HEK293 (cell line): ENCODE data around the gene KCNC2.

ENCODE experiments used
- ATF2 ChIP-seq: fragments of 450-650 bp; formaldehyde crosslinking; IDR thresholded peaks from 2 replicates; pipeline ENCODE4 v1.5.1; 2016; ENCODE audit warnings: missing biosample characterization, missing genetic modification characterization, low read depth
- KLF7 ChIP-seq: fragments of 450-650 bp; formaldehyde crosslinking; IDR thresholded peaks from 2 replicates; pipeline ENCODE4 v1.5.1; 2016; ENCODE audit warnings: missing biosample characterization, missing genetic modification characterization, borderline replicate concordance
- PBX3 ChIP-seq: sonication (generic); formaldehyde crosslinking; IDR thresholded peaks from 2 replicates; pipeline ENCODE4 v1.8.1; 2022; ENCODE audit warnings: mild to moderate bottlenecking, moderate library complexity, missing genetic modification reagents
- REST ChIP-seq: fragments of 450-650 bp; formaldehyde crosslinking; IDR thresholded peaks from 2 replicates; pipeline ENCODE4 v1.5.1; 2016; ENCODE audit warnings: missing biosample characterization, missing genetic modification characterization
- ZBTB21 ChIP-seq: fragments of 450-650 bp; formaldehyde crosslinking; IDR thresholded peaks from 2 replicates; pipeline ENCODE4 v1.5.1; 2017; ENCODE audit warnings: missing biosample characterization, missing genetic modification characterization
- ZBTB8A ChIP-seq: fragments of 450-650 bp; formaldehyde crosslinking; IDR thresholded peaks from 2 replicates; pipeline ENCODE4 v1.5.1; 2016; ENCODE audit warnings: missing biosample characterization, missing genetic modification characterization
- ZEB2 ChIP-seq: fragments of 450-650 bp; formaldehyde crosslinking; IDR thresholded peaks from 2 replicates; pipeline ENCODE4 v1.5.1; 2016; ENCODE audit warnings: missing biosample characterization, missing genetic modification characterization
- ZNF501 ChIP-seq: fragments of 450-650 bp; formaldehyde crosslinking; IDR thresholded peaks from 2 replicates; pipeline ENCODE4 v1.5.1; 2016; ENCODE audit warnings: missing biosample characterization, missing genetic modification characterization
- ZNF510 ChIP-seq: fragments of 450-650 bp; formaldehyde crosslinking; IDR thresholded peaks from 2 replicates; pipeline ENCODE4 v1.5.1; 2018; ENCODE audit warnings: mild to moderate bottlenecking, missing genetic modification characterization, missing biosample characterization; ENCODE audit not compliant: insufficient replicate concordance
- ZNF521 ChIP-seq: fragments of 450-650 bp; formaldehyde crosslinking; IDR thresholded peaks from 2 replicates; pipeline ENCODE4 v1.5.1; 2017; ENCODE audit warnings: missing biosample characterization, mild to moderate bottlenecking, missing genetic modification characterization
- TF ChIP-seq, protein P1 (sequence below): fragments of 450-650 bp; formaldehyde crosslinking; IDR thresholded peaks from 2 replicates; pipeline ENCODE4 v1.5.1; 2016; ENCODE audit warnings: missing biosample characterization, missing genetic modification characterization

- TF ChIP-seq ZNF510 (tag by site-specific recombination) (no peak), PBX3 (CRISPR knock-in tag) (no peak), ZEB2 (tag by site-specific recombination) (no peak), ZBTB8A (tag by site-specific recombination) (no peak), ZNF501 (no peak), ZNF521 (tag by site-specific recombination) (no peak), REST (tag by site-specific recombination) (no peak), ATF2 (tag by site-specific recombination) (no peak), ZBTB21 (tag by site-specific recombination) (no peak), KLF7 (tag by site-specific recombination) (no peak)
- TF ChIP-seq, protein P1, sequence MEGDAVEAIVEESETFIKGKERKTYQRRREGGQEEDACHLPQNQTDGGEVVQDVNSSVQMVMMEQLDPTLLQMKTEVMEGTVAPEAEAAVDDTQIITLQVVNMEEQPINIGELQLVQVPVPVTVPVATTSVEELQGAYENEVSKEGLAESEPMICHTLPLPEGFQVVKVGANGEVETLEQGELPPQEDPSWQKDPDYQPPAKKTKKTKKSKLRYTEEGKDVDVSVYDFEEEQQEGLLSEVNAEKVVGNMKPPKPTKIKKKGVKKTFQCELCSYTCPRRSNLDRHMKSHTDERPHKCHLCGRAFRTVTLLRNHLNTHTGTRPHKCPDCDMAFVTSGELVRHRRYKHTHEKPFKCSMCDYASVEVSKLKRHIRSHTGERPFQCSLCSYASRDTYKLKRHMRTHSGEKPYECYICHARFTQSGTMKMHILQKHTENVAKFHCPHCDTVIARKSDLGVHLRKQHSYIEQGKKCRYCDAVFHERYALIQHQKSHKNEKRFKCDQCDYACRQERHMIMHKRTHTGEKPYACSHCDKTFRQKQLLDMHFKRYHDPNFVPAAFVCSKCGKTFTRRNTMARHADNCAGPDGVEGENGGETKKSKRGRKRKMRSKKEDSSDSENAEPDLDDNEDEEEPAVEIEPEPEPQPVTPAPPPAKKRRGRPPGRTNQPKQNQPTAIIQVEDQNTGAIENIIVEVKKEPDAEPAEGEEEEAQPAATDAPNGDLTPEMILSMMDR, result no peak
Observed at GRCh38 chr12:75196865-75197264, 12.8 kb downstream of the KCNC2 start.
